BJ (cell line): ENCODE results near the gene ZGPAT. TPM values are rescaled to one million over a fixed set of nuclear protein-coding genes. Genes with fewer than 3 reads are reported as not detected.

Source experiments
- CTCF ChIA-PET: fragments of 350-600 bp; formaldehyde crosslinking; extraction: SDS; loops from one replicate; lab custom pipeline; 2021; ENCODE audit warnings: antibody characterized with exemption, inconsistent platforms; lab: Yijun Ruan, JAX
- POLR2A ChIA-PET: fragments of 300-600 bp; sonication (Branson Sonifier 250); formaldehyde crosslinking; extraction: SDS; loops from one replicate; lab custom pipeline; 2021; ENCODE audit warnings: antibody characterized with exemption; lab: Charles Lee
- DNase-seq: peaks from one replicate; pipeline ENCODE4 v3.0.0-alpha.2; 2011; ENCODE audit warnings: low read depth
- H3K27me3 ChIP-seq: 2 replicates; pipeline ENCODE4 v1.6.0; 2011; ENCODE audit warnings: low read length; ENCODE audit not compliant: control insufficient read depth, insufficient read depth
- H3K36me3 ChIP-seq: 2 replicates; pipeline ENCODE4 v1.5.1; 2011; ENCODE audit warnings: low read length; ENCODE audit not compliant: control insufficient read depth, insufficient read depth
- H3K4me3 ChIP-seq: 2 replicates; pipeline ENCODE4 v1.5.1; 2011; ENCODE audit warnings: low read depth, mild to moderate bottlenecking, control low read depth, low read length
- polyA plus RNA-seq: library from polyadenylated mRNA; depleted of rRNA; stranded (reverse); fragments of >200 nt; gene quantifications from 2 replicates; pipeline ENCODE4 v1.2.3, GENCODE V29; 2011
- TF ChIP-seq, protein P1 (sequence below): IDR thresholded peaks from 2 replicates; pipeline ENCODE4 v1.5.1; 2011; ENCODE audit warnings: low read depth, mild to moderate bottlenecking, control low read depth, inconsistent platforms, low read length, moderate library complexity; ENCODE audit not compliant: insufficient read depth

The ZGPAT gene
- polyA plus RNA-seq, 1 experiment = 15.9 TPM

DNA sequence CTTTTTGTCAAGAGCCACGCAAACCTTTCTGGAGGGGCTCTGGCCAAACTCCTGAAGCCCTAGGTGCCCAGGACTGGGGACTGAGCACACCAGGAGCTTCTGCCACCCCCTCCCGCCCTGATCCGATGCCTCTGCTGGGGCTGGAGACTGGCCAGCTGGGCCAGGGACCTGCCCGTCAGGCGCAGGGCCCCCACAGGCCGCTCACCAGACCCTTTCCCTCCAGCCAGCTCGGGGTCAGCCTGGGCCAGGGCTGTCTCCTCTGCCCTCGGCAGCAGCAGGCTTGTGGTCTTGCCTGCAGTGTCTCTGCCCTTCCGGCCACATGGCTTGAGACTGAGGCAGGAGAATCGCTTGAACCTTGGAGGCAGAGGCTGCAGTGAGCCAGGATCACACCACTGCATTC is 35.2 kb upstream of the ZGPAT start:
- ChIA-PET POLR2A (no interaction called here), CTCF (interaction anchor here (0.7 kb wide), 1 partner anchor 23 kb away, joined by 4 read pairs; no protein-coding TSS in a partner anchor)
- Histone ChIP-seq H3K4me3 (no peak overlapping the region), H3K36me3 (peaks cover 18% of the 10 kb centered on the region), H3K27me3 (no peaks in the 10 kb centered on the region)
- no peak for DNase-seq
- TF ChIP-seq, protein P1, sequence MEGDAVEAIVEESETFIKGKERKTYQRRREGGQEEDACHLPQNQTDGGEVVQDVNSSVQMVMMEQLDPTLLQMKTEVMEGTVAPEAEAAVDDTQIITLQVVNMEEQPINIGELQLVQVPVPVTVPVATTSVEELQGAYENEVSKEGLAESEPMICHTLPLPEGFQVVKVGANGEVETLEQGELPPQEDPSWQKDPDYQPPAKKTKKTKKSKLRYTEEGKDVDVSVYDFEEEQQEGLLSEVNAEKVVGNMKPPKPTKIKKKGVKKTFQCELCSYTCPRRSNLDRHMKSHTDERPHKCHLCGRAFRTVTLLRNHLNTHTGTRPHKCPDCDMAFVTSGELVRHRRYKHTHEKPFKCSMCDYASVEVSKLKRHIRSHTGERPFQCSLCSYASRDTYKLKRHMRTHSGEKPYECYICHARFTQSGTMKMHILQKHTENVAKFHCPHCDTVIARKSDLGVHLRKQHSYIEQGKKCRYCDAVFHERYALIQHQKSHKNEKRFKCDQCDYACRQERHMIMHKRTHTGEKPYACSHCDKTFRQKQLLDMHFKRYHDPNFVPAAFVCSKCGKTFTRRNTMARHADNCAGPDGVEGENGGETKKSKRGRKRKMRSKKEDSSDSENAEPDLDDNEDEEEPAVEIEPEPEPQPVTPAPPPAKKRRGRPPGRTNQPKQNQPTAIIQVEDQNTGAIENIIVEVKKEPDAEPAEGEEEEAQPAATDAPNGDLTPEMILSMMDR = no peak

DNA sequence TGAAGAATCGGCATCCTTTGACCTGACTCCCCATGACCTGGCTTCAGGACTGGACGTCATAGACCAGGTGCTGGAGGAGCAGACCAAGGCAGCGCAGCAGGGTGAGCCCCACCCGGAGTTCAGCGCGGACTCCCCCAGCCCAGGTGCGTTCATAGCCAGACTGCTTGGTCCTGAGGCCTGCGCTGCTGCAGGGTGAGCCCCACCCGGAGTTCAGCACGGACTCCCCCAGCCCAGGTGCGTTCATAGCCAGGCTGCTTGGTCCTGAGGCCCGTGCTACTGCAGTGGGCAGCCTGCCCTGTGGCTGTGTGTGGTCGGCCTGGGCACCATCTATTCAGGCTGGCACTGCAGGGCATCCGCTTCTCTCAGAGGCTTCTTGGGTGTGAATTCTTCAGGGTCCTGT is 33.9 kb upstream of the ZGPAT start:
- TF ChIP-seq, protein P1 = no peak
- Histone ChIP-seq H3K4me3 (no peak overlapping the region), H3K36me3 (peaks cover 19% of the 10 kb centered on the region), H3K27me3 (no peaks in the 10 kb centered on the region)
- POLR2A ChIA-PET = no interaction called here
- no peak for DNase-seq
- CTCF ChIA-PET = no interaction called here

GRCh38 chr20:63675681-63676368 is 32.0 kb upstream of the ZGPAT start:
- ChIA-PET POLR2A (no interaction called here), CTCF (no interaction called here)
- TF ChIP-seq, protein P1 = no peak
- no peak for DNase-seq
- Histone ChIP-seq H3K27me3 (no peaks in the 10 kb centered on the region), H3K36me3 (peaks cover 22% of the 10 kb centered on the region), H3K4me3 (no peak overlapping the region)

DNA sequence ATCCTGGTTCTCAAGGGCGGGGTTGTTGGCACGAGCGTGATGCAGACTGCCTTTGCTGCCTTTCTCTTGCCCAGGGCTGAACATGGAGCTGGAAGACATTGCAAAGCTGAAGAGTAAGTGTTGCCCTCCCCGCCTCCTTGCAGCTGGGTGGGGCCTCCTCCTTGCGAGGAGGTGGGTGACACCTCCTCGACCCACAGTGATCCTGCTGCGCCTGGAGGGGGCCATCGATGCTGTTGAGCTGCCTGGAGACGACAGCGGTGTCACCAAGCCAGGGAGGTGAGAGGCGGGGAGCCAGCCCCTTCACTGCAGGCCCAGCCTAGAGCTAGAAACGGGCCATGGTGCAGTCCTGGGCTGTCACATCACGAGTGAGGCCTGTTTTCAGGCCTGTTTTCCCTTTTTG is 29.8 kb upstream of the ZGPAT start:
- CTCF ChIA-PET = no interaction called here
- POLR2A ChIA-PET = no interaction called here
- H3K36me3 ChIP-seq = peaks cover 17% of the 10 kb centered on the region
- H3K27me3 ChIP-seq = no peaks in the 10 kb centered on the region
- TF ChIP-seq, protein P1 = no peak
- no peak for DNase-seq
- H3K4me3 ChIP-seq = no peak overlapping the region

DNA sequence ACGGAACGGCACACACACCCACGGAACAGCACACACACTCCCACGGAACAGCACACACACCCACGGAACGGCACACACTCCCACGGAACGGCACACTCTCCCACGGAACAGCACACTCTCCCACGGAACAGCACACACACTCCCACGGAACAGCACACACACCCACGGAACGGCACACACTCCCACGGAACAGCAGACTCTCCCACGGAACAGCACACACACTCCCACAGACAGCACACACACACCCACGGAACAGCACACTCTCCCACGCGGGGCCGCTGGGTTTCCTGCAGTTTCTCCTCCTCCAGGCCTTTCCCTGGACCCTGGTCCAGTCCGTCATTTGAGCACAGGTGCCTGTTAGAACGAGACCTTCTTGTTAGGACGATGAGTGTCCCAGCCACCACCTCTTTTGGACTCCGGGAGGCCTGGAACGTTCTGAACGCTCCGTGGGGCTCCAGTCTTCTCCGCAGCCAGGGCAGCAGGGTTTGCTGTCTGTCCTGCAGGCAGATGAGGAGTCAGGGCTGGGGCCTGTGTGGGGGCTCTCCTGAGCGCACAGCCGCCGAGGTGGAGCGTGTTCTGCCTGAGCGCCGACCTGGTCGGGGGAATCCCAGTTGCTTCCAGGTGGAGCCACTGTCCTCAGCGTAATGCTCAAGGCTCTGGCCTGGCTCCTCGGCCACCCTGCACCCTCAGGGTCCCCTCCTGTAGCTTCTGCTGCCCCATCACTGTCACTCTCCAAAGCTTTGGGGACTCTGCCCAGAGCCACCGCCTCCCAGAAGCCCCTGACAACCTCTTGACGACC is 29.0 kb upstream of the ZGPAT start:
- H3K4me3 ChIP-seq = no peak overlapping the region
- H3K27me3 ChIP-seq = no peaks in the 10 kb centered on the region
- TF ChIP-seq, protein P1 = no peak
- ChIA-PET POLR2A (no interaction called here), CTCF (no interaction called here)
- H3K36me3 ChIP-seq = peaks cover 16% of the 10 kb centered on the region
- no peak for DNase-seq
